Measurements from ENCODE around the gene RAC3.
"Not testable (repeated sequence)": the region's sequence is repeated elsewhere in the genome, so short reads cannot be mapped to it uniquely, and the experiment has no call there.

The RAC3 gene

GRCh38 chr17:82030470-82031302 is 792 bp upstream of the RAC3 start:
- peak; percentile 71 to 91 for DNase-seq (ENCODE audit: low spot score in 2 of 2)
- in situ Hi-C loops (cut with MboI; ENCODE audit: low sequenced_read_pairs) = loop anchor here (5.0 kb wide), 1 partner anchor 127 kb away; no protein-coding TSS in a partner anchor
- no peaks in the 10 kb centered on the region for H3K27me3 ChIP-seq (ENCODE audit: low read depth)
- H3K4me3 ChIP-seq = peak overlapping the region; percentile 52
- no peaks in the 10 kb centered on the region for H3K9me3 ChIP-seq
- peaks cover 37% of the 10 kb centered on the region for H3K36me3 ChIP-seq (replicated peaks)
- H3K4me1 ChIP-seq = peaks cover 6% of the 10 kb centered on the region; the same call in 1 of the 2 replicates

- DNase-seq (ENCODE audit: low spot score in 2 of 2) = peak; percentile 32 to 80
- in situ Hi-C loops (cut with MboI; ENCODE audit: low sequenced_read_pairs) = loop anchor here (5.0 kb wide), 1 partner anchor 125 kb away; no protein-coding TSS in a partner anchor
- H3K9me3 ChIP-seq = no peaks in the 10 kb centered on the region
Measured at GRCh38 chr17:82031885-82032627, 578 bp downstream of the RAC3 start.

GRCh38 chr17:82033359-82034085 is 2.0 kb downstream of the RAC3 start:
- Histone ChIP-seq H3K27me3 (ENCODE audit: low read depth) (no peaks in the 10 kb centered on the region), H3K4me3 (no peak overlapping the region), H3K36me3 (replicated peaks) (peaks cover 47% of the 10 kb centered on the region), H3K9me3 (no peaks in the 10 kb centered on the region), H3K4me1 (peaks cover 10% of the 10 kb centered on the region)
- in situ Hi-C loops (cut with MboI; ENCODE audit: low sequenced_read_pairs) = loop anchor here (5.0 kb wide), 1 partner anchor 124 kb away; no protein-coding TSS in a partner anchor
- no peak for DNase-seq (ENCODE audit: low spot score in 2 of 2)

More at GRCh38 chr17:82031885-82032627, 578 bp downstream of the RAC3 start:
- H3K4me3 ChIP-seq = peak overlapping the region; percentile 54
- peaks cover 6% of the 10 kb centered on the region; the same call in 1 of the 2 replicates for H3K4me1 ChIP-seq
- no peaks in the 10 kb centered on the region for H3K27me3 ChIP-seq (ENCODE audit: low read depth)
- peaks cover 50% of the 10 kb centered on the region for H3K36me3 ChIP-seq (replicated peaks)

GRCh38 chr17:82034371-82035011 is 3.0 kb downstream of the RAC3 start:
- H3K36me3 ChIP-seq (replicated peaks) = peaks cover 37% of the 10 kb centered on the region
- no peak for DNase-seq (ENCODE audit: low spot score in 2 of 2)
- H3K9me3 ChIP-seq = no peaks in the 10 kb centered on the region
- in situ Hi-C loops (cut with MboI; ENCODE audit: low sequenced_read_pairs) = loop anchor here (5.0 kb wide), 1 partner anchor 123 kb away; no protein-coding TSS in a partner anchor
- no peak overlapping the region for H3K4me3 ChIP-seq
- H3K4me1 ChIP-seq = peaks cover 10% of the 10 kb centered on the region
- no peaks in the 10 kb centered on the region for H3K27me3 ChIP-seq (ENCODE audit: low read depth)

- Histone ChIP-seq H3K27me3 (ENCODE audit: low read depth) (no peaks in the 10 kb centered on the region), H3K4me1 (peaks cover 10% of the 10 kb centered on the region), H3K4me3 (no peak overlapping the region), H3K9me3 (no peaks in the 10 kb centered on the region), H3K36me3 (replicated peaks) (peaks cover 29% of the 10 kb centered on the region)
- no peak for DNase-seq (ENCODE audit: low spot score in 2 of 2)
- in situ Hi-C loops (cut with MboI; ENCODE audit: low sequenced_read_pairs) = no loop called here
Measured at GRCh38 chr17:82035488-82035887, 4.0 kb downstream of the RAC3 start.

- Histone ChIP-seq H3K9me3 (no peaks in the 10 kb centered on the region), H3K36me3 (replicated peaks) (peaks cover 29% of the 10 kb centered on the region), H3K4me1 (peaks cover 7% of the 10 kb centered on the region), H3K4me3 (peak overlapping the region; percentile 84), H3K27me3 (ENCODE audit: low read depth) (no peaks in the 10 kb centered on the region)
- in situ Hi-C loops (cut with MboI; ENCODE audit: low sequenced_read_pairs) = no loop called here
- no peak for DNase-seq (ENCODE audit: low spot score in 2 of 2)
Measured at GRCh38 chr17:82035956-82036633, 4.6 kb downstream of the RAC3 start.

- Histone ChIP-seq H3K9me3 (no peaks in the 10 kb centered on the region; the same call in 1 of the 2 replicates), H3K4me3 (peak overlapping the region; percentile 84), H3K27me3 (ENCODE audit: low read depth) (no peaks in the 10 kb centered on the region), H3K4me1 (peaks cover 12% of the 10 kb centered on the region), H3K36me3 (replicated peaks) (peaks cover 29% of the 10 kb centered on the region)
- DNase-seq (ENCODE audit: low spot score in 2 of 2) = no peak
- in situ Hi-C loops (cut with MboI; ENCODE audit: low sequenced_read_pairs) = no loop called here
Measured at GRCh38 chr17:82036634-82037091, 5.2 kb downstream of the RAC3 start.

GRCh38 chr17:82037092-82037888 is 5.8 kb downstream of the RAC3 start, which contains the start of gene DCXR:
TSS of gene DCXR (minus strand) at chr17:82037697. CDS start at chr17:82037682, 15 bp downstream.
- Histone ChIP-seq H3K9me3 (no peaks in the 10 kb centered on the region; the same call in 1 of the 2 replicates), H3K36me3 (replicated peaks) (peaks cover 29% of the 10 kb centered on the region), H3K4me3 (peak within 1 kb of the TSS; percentile 84), H3K4me1 (peaks cover 12% of the 10 kb centered on the region), H3K27me3 (ENCODE audit: low read depth) (no peaks in the 10 kb centered on the region)
- peak; percentile 94 to 99 for DNase-seq (ENCODE audit: low spot score in 2 of 2)
- in situ Hi-C loops (cut with MboI; ENCODE audit: low sequenced_read_pairs) = no loop called here

- Histone ChIP-seq H3K9me3 (no peaks in the 10 kb centered on the region; the same call in 1 of the 2 replicates), H3K4me1 (peaks cover 9% of the 10 kb centered on the region), H3K36me3 (replicated peaks) (peaks cover 26% of the 10 kb centered on the region), H3K27me3 (ENCODE audit: low read depth) (no peaks in the 10 kb centered on the region), H3K4me3 (peak overlapping the region; percentile 84)
- in situ Hi-C loops (cut with MboI; ENCODE audit: low sequenced_read_pairs) = no loop called here
- DNase-seq (ENCODE audit: low spot score in 2 of 2) = no peak
Measured at GRCh38 chr17:82037889-82038195, 6.4 kb downstream of the RAC3 start.

- H3K27me3 ChIP-seq (ENCODE audit: low read depth); H3K9me3 ChIP-seq; DNase-seq (ENCODE audit: low spot score in 2 of 2); H3K4me1 ChIP-seq; in situ Hi-C loops (cut with MboI; ENCODE audit: low sequenced_read_pairs); H3K4me3 ChIP-seq: not testable (repeated sequence)
- peaks cover 20% of the 10 kb centered on the region for H3K36me3 ChIP-seq (replicated peaks)
Measured at GRCh38 chr17:82038796-82039409, 7.4 kb downstream of the RAC3 start.

GRCh38 chr17:82039695-82040299 is 8.3 kb downstream of the RAC3 start:
- peaks cover 20% of the 10 kb centered on the region for H3K36me3 ChIP-seq (replicated peaks)
- peaks cover 8% of the 10 kb centered on the region for H3K4me1 ChIP-seq
- DNase-seq (ENCODE audit: low spot score in 2 of 2) = no peak
- no peak overlapping the region for H3K4me3 ChIP-seq
- in situ Hi-C loops (cut with MboI; ENCODE audit: low sequenced_read_pairs) = no loop called here
- H3K9me3 ChIP-seq = no peaks in the 10 kb centered on the region; the same call in 1 of the 2 replicates
- no peaks in the 10 kb centered on the region for H3K27me3 ChIP-seq (ENCODE audit: low read depth)

Measured in HAP-1 (cell line).